GM20000 (cell line): ENCODE measurements around the gene PSMC3.

Source experiments
- DNase-seq: peaks from one replicate; pipeline ENCODE4 v3.0.0; 2012; ENCODE audit warnings: low spot score
- TF ChIP-seq, protein P1 (sequence below): IDR thresholded peaks from 2 replicates; pipeline ENCODE4 v1.5.1; 2012; ENCODE audit warnings: mild to moderate bottlenecking, control low read depth; ENCODE audit errors: extremely low read depth, missing control alignments

The PSMC3 gene

DNA sequence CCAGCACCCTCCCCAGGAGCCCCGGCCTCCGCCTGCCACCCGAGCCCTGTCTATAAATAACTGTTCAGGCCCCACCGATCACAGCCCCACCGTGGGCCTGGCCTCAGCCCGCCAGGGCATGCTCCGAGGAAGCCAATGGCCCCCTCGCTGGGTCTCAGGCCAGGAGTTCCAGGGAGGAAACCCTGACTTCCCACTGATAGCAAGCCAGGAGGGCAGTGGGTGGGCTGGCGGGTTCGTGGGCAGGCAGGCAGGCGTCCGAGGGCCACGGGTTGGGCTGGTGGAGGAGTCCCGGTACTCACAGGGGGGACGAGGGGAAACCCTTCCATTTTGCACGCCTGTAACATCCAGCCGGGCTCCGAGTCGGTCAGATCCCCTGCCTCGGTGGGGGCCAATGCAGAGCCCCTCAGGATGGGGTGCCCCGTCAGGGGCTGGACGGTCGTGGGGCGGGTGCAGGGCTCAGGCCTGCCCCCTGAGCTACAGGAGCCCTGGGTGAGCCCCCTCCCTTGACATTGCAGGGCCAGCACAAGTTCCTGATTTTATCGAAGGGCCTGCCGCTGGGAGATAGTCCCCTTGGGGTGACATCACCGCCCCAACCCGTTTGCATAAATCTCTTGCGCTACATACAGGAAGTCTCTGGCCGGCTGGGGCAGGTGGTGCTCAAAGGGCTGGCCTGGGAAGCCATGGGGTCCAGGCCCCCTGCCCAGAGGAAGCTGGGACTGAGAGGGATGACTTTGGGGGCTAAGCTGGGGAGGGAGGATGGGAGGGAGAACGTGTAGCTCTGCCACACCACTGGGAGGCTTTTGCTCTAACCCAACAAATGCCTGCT, 48.0 kb downstream of the PSMC3 start, which contains the start of gene SPI1:
SPI1 (minus strand) TSS at position 538 of the 826 bp plus-strand sequence; CDS start at position 344, 194 bp downstream.
- peak; percentile 87 for DNase-seq
- TF ChIP-seq, protein P1, sequence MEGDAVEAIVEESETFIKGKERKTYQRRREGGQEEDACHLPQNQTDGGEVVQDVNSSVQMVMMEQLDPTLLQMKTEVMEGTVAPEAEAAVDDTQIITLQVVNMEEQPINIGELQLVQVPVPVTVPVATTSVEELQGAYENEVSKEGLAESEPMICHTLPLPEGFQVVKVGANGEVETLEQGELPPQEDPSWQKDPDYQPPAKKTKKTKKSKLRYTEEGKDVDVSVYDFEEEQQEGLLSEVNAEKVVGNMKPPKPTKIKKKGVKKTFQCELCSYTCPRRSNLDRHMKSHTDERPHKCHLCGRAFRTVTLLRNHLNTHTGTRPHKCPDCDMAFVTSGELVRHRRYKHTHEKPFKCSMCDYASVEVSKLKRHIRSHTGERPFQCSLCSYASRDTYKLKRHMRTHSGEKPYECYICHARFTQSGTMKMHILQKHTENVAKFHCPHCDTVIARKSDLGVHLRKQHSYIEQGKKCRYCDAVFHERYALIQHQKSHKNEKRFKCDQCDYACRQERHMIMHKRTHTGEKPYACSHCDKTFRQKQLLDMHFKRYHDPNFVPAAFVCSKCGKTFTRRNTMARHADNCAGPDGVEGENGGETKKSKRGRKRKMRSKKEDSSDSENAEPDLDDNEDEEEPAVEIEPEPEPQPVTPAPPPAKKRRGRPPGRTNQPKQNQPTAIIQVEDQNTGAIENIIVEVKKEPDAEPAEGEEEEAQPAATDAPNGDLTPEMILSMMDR = no peak

DNA sequence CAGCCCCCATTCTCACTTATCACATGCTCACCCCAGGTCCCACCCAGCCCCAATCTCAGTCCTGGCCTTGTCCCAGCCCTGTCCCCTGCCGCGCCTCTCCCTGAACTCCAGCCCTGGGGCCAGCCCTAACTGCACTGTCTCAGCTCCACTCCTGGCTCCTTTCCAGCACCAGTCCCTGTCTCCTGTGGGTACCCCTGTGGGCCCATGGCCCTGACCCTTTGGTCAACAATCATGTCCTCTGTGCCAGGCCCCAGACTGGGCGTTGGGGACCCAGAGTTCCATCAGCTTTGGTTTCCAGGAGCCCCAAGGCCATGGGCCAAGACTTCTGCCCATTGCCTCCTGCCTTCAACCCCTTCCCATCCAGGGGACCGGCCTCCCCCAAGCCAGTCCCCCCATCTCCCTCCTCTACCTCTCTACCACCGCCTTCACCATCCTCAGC, 48.6 kb downstream of the PSMC3 start:
- TF ChIP-seq, protein P1 = no peak
- no peak for DNase-seq

DNA sequence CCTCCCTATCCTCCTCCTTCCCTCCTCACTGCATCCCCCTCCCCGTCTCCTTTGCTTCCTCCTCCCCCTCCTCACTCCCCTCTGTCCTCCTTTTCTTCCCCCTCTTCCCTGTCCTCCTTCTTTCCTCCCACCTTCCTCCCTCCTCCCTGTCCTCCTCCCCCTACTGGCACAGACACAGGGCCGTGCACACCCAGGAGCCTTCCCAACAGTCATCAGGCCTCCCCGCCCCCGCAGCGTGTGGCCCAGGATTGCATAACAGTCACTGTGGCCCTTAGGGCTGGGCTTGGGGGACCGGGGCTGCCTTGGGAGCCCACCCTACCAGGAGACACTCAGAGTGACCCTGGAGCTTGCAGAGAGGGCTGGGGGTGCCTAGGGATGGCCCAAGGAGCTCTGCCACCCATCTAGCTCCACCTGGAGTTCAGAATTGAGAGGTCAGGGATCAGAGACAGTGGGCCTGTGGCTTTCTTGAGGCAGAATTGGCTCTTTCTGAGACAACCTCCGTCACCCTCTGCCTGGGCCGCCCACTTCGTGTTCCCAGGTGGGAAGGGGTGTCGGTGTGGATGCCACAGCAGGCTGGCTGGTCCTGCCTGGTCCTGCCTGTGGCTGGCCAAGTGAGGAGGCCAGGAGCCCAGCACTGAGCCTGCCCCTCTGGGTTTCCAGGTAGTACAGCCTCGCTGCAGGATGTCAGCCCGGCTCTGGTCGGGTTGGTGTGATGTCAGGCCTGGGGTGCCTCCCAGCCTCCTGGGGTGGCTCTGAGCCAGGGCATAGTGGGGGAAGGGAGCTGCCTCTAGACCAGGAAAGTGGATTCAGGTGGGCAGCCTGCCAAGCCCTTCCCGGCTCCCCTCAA, 49.5 kb downstream of the PSMC3 start:
- TF ChIP-seq, protein P1 = peak; percentile 4
- no peak for DNase-seq

DNA sequence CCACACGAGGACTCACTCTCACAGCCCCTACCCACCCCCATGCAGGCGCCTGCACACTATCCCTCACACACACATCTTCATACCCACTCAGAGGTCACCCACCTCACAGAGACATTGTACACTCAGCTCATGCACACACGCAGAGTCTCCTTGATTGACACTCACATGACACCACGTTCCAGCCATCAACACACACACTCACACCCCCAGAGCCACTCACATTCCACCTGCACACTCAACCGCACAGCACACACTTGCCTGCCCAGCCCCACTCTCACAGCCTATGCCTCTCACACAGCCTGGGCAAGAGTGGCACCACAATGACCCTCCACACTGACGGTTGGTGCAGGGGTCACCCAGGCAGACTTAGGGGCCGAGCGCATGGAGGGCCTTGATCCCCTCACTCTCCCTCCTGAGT, 50.1 kb downstream of the PSMC3 start:
- TF ChIP-seq, protein P1 = no peak
- DNase-seq = no peak

DNA sequence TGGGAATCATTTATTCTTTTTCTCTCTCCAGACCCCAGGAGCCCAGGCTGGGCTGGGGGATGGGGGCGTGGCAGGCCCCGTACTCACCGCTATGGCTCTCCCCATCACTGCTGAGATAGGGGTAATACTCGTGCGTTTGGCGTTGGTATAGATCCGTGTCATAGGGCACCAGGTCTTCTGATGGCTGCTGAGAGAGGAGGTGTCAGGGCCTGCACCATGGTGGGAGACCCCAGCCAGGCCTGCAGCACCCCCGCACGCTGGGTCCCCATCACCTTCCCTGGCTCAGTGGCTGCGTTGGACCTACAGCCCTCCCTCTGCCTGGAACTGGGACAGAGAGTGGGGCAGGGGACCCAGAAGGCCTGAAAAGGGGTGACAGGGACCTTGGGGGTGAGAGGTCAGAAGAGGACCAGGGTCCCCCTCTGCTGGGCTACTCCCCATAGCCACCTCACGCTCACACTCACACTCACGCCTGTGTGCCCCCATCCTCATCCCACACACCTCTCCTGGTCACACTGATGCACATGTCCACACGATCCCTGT, 50.6 kb downstream of the PSMC3 start:
- TF ChIP-seq, protein P1 = no peak
- DNase-seq = no peak

DNA sequence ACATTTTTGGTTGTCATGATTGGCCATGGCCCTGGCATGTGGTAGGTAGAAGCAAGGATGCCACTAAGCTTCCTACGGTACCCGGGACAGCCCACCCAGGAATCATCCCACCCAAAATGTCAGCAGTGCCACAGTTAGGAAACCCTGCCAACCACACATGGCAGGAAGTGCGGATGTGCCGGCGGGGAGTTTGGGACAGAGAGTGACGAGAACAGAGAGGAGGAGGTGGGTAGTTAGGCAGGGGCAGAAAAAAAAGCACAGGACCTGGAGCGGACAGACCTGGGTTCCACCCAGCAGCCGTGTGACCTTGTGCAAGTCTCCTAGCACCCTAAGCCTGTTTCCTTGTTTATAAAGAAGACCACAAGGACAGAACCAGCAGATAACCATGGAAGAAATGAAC, 51.2 kb downstream of the PSMC3 start:
- DNase-seq = no peak
- TF ChIP-seq, protein P1 = no peak

DNA sequence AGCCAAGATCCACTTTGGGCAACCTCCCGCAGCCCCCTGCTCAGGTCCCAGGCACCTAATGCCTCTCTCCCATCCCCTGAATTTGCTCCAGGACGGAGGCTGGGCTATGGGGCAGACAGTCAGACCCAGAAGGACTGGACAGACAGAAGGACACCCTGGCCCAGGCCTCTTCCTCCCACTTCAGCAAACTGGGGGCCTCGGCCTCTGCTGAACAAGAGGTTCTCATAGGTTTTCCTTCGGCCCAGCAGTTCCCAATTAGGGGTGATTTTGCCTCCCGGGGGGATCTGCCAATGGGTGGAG, 51.6 kb downstream of the PSMC3 start:
- TF ChIP-seq, protein P1 = no peak
- DNase-seq = no peak
